B cell (primary cell): ENCODE results near the gene ZNF618. TPM values are rescaled to one million over a fixed set of nuclear protein-coding genes. Genes with fewer than 3 reads are reported as not detected.

ENCODE experiments used
- ATAC-seq: fragments of 200-7000 bp; cut with Tn5 transposase; one replicate; pipeline ENCODE4 v1.10.0; 2021; ENCODE audit warnings: low read depth, mild to moderate bottlenecking, moderate number of reproducible peaks, moderate library complexity
- CTCF ChIA-PET: fragments of 350-600 bp; sonication (Branson Sonifier 250); formaldehyde crosslinking; loops from one replicate; lab custom pipeline; 2021; ENCODE audit warnings: antibody characterized with exemption, inconsistent platforms; lab: Charles Lee
- POLR2A ChIA-PET: fragments of 350-600 bp; sonication (Branson Sonifier 250); formaldehyde crosslinking; loops from one replicate; lab custom pipeline; 2021; ENCODE audit warnings: antibody characterized with exemption; lab: Charles Lee
- DNase-seq: peaks from one replicate; pipeline ENCODE4 v3.0.0; 2013
- H2AFZ ChIP-seq: 2 replicates; pipeline ENCODE4 v1.6.1; 2012; ENCODE audit warnings: mild to moderate bottlenecking, low read depth, low read length; ENCODE audit not compliant: insufficient read depth, poor library complexity, severe bottlenecking
- H3K27ac ChIP-seq, 2 donors: 1 replicate in 1 of 2; 2 replicates in 1 of 2; pipeline ENCODE4 v1.5.1; 2012 to 2013; ENCODE audit warnings: low read length in 2 of 2, mild to moderate bottlenecking in 2 of 2, moderate library complexity in 1 of 2
- H3K27me3 ChIP-seq, 4 experiments: fragments of 200-600 bp in 1 of 4; sonication (generic) in 1 of 4; replicated peaks in 1 of 4; 1 replicate in 2 of 4; 2 replicates in 2 of 4; pipeline versions ENCODE4 v1.6.1 to v1.7.0; 2013 to 2016; ENCODE audit warnings: low read length in 3 of 4, mild to moderate bottlenecking in 2 of 4, mixed read lengths in 1 of 4, moderate library complexity in 1 of 4; ENCODE audit not compliant: insufficient read depth in 4 of 4, control insufficient read depth in 3 of 4; ENCODE audit errors: control extremely low read depth in 1 of 4
- H3K36me3 ChIP-seq, 2 experiments: replicated peaks in 1 of 2; 1 replicate in 1 of 2; 2 replicates in 1 of 2; pipeline versions ENCODE4 v1.6.1 to v1.7.1; 2013; ENCODE audit warnings: low read length in 1 of 2; ENCODE audit not compliant: insufficient read depth in 2 of 2, control insufficient read depth in 1 of 2; ENCODE audit errors: control extremely low read depth in 1 of 2, extremely low read depth in 1 of 2
- H3K4me1 ChIP-seq, 2 donors: fragments of 200-600 bp in 1 of 2; sonication (generic) in 1 of 2; 1 replicate in 1 of 2; 2 replicates in 1 of 2; pipeline versions ENCODE4 v1.5.1 to v1.6.1; 2013 to 2017; ENCODE audit warnings: low read length in 2 of 2; ENCODE audit not compliant: control insufficient read depth in 2 of 2, insufficient read depth in 2 of 2
- H3K4me2 ChIP-seq: replicated peaks from 2 replicates; pipeline ENCODE3; 2012; ENCODE audit warnings: mild to moderate bottlenecking, low read depth, low read length; ENCODE audit not compliant: poor library complexity, severe bottlenecking
- H3K4me3 ChIP-seq, 5 experiments: fragments of 200-600 bp in 1 of 5; sonication (generic) in 1 of 5; 1 replicate in 3 of 5; 2 replicates in 2 of 5; pipeline versions ENCODE4 v1.5.1 to v1.7.0; 2011 to 2016; ENCODE audit warnings: low read length in 4 of 5, mild to moderate bottlenecking in 4 of 5, low read depth in 2 of 5, control low read depth in 1 of 5, moderate library complexity in 1 of 5; ENCODE audit not compliant: insufficient read depth in 1 of 5; ENCODE audit errors: control extremely low read depth in 1 of 5, extremely low read depth in 1 of 5
- H3K79me2 ChIP-seq: fragments of 200-600 bp; sonication (generic); one replicate; pipeline ENCODE4 v1.6.0; 2016; ENCODE audit warnings: low read length; ENCODE audit not compliant: control insufficient read depth, insufficient read depth
- H3K9ac ChIP-seq: fragments of 200-600 bp; sonication (generic); 2 replicates; pipeline ENCODE4 v1.6.1; 2017; ENCODE audit warnings: mild to moderate bottlenecking, low read length, moderate library complexity
- H3K9me3 ChIP-seq, 3 donors: one replicate each; pipeline versions ENCODE4 v1.6.1 to v1.7.1; 2013; ENCODE audit warnings: low read length in 2 of 3; ENCODE audit not compliant: control insufficient read depth in 2 of 3, insufficient read depth in 1 of 3; ENCODE audit errors: control extremely low read depth in 1 of 3
- H4K20me1 ChIP-seq: 2 replicates; pipeline ENCODE4 v1.6.0; 2012; ENCODE audit warnings: mild to moderate bottlenecking, low read length; ENCODE audit not compliant: insufficient read depth, control insufficient read depth, poor library complexity, severe bottlenecking
- H3K27ac Mint-ChIP-seq: one replicate; pipeline ENCODE4 v1.8.0; 2021; ENCODE audit warnings: mixed read lengths
- H3K27me3 Mint-ChIP-seq: one replicate; pipeline ENCODE4 v1.8.0; 2021; ENCODE audit warnings: mixed read lengths
- H3K4me1 Mint-ChIP-seq: one replicate; pipeline ENCODE4 v1.8.0; 2021; ENCODE audit warnings: mixed read lengths
- H3K4me3 Mint-ChIP-seq: one replicate; pipeline ENCODE4 v1.8.0; 2021; ENCODE audit warnings: mixed read lengths
- H3K9me3 Mint-ChIP-seq: one replicate; pipeline ENCODE4 v1.8.0; 2022; ENCODE audit warnings: mixed read lengths; ENCODE audit not compliant: insufficient read depth
- CTCF ChIP-seq: fragments of 200-600 bp; IDR thresholded peaks from one replicate; pipeline ENCODE4 v1.8.0; 2022; ENCODE audit warnings: antibody characterized with exemption, mild to moderate bottlenecking
- EZH2 ChIP-seq: IDR thresholded peaks from 2 replicates; pipeline ENCODE4 v1.6.1; 2012; ENCODE audit warnings: borderline replicate concordance, low read depth, mild to moderate bottlenecking, moderate library complexity, low read length; ENCODE audit not compliant: insufficient read depth, poor library complexity, severe bottlenecking
- WGBS: methylation state at CpG from one replicate; pipeline ENCODE4 v1.1.5; 2013; ENCODE audit warnings: missing lambda C conversion rate; ENCODE audit not compliant: insufficient coverage; 5-methylcytosine and 5-hydroxymethylcytosine counted together
- intact Hi-C: fragments of 100-400 bp; cut with micrococcal nuclease; formaldehyde crosslinking; loops from one replicate; pipeline ENCODE4 v1.10.0; 2022
- polyA plus RNA-seq: library from polyadenylated mRNA; depleted of rRNA; stranded (reverse); fragments of >200 nt; gene quantifications from 2 replicates; pipeline ENCODE4 v1.2.3, GENCODE V29; 2012
- total RNA-seq, 2 donors: library from RNA; stranded (reverse); fragments of 120-200 nt in 1 of 2; gene quantifications; 1 replicate in 1 of 2; 2 replicates in 1 of 2; pipeline versions ENCODE4 v1.2.3 to v1.2.4, GENCODE V29; 2013 to 2022

ZNF618 gene
- total and polyA plus RNA-seq, 2 donors (not counting 1 experiment from before 2014, with no cell fraction given) = 1.4 to 2.5 TPM

- Mint-ChIP-seq H3K27me3 (no peaks in the 10 kb centered on the region), H3K4me3 (peak overlapping the region; percentile 46), H3K4me1 (peaks cover 23% of the 10 kb centered on the region), H3K9me3 (no peaks in the 10 kb centered on the region), H3K27ac (no peak overlapping the region)
- peak overlapping the region; percentile 59 for H3K4me2 ChIP-seq
- no peak for ATAC-seq
- DNase-seq = no peak
- no peak overlapping the region for H3K27ac ChIP-seq
- POLR2A ChIA-PET = no interaction called here
- intact Hi-C loops = no loop called here
- H3K36me3 ChIP-seq = no peaks in the 10 kb centered on the region
- H3K9me3 ChIP-seq = no peaks in the 10 kb centered on the region
- peak overlapping the region; percentile 62 for H2AFZ ChIP-seq
- no peaks in the 10 kb centered on the region for H3K79me2 ChIP-seq
- H3K27me3 ChIP-seq = no peaks in the 10 kb centered on the region
- CTCF ChIA-PET = no interaction called here
- H3K4me3 ChIP-seq = peak overlapping the region in 2 of 5 experiments; percentile 17 to 29
- TF ChIP-seq CTCF = no peak
- no peak for TF ChIP-seq EZH2
- 60% methylated on average over 14 of the region's 15 CpGs for WGBS
- peak overlapping the region; percentile 27 for H3K9ac ChIP-seq
- no peaks in the 10 kb centered on the region for H4K20me1 ChIP-seq
- peaks cover 25 to 27% of the 10 kb centered on the region in 2 donors for H3K4me1 ChIP-seq
Observed at GRCh38 chr9:113992276-113992951, 116.3 kb downstream of the ZNF618 start.

GRCh38 chr9:113992994-113993393 is 116.9 kb downstream of the ZNF618 start:
- peak; percentile 14 for ATAC-seq
- Mint-ChIP-seq H3K4me1 (peaks cover 23% of the 10 kb centered on the region), H3K27ac (no peak overlapping the region), H3K9me3 (no peaks in the 10 kb centered on the region), H3K27me3 (no peaks in the 10 kb centered on the region), H3K4me3 (peak overlapping the region; percentile 46)
- H3K27me3 ChIP-seq = no peaks in the 10 kb centered on the region
- DNase-seq = peak; percentile 31
- H3K4me3 ChIP-seq = peak overlapping the region in 2 of 5 experiments; percentile 17 to 29
- WGBS = 18% methylated on average over 6 of the region's 6 CpGs
- no peaks in the 10 kb centered on the region for H4K20me1 ChIP-seq
- H3K9me3 ChIP-seq = no peaks in the 10 kb centered on the region
- H3K4me2 ChIP-seq = peak overlapping the region; percentile 59
- H2AFZ ChIP-seq = peak overlapping the region; percentile 62
- TF ChIP-seq EZH2 = no peak
- TF ChIP-seq CTCF = no peak
- intact Hi-C loops = no loop called here
- H3K79me2 ChIP-seq = no peaks in the 10 kb centered on the region
- H3K27ac ChIP-seq = no peak overlapping the region
- peaks cover 25 to 27% of the 10 kb centered on the region in 2 donors for H3K4me1 ChIP-seq
- ChIA-PET POLR2A (no interaction called here), CTCF (no interaction called here)
- peak overlapping the region; percentile 27 for H3K9ac ChIP-seq
- no peaks in the 10 kb centered on the region for H3K36me3 ChIP-seq
